A549 (cell line): ENCODE results near the gene ZNF597. TPM values are rescaled to one million over a fixed set of nuclear protein-coding genes. Genes with fewer than 3 reads are reported as not detected.

Experiments used
- ATAC-seq, 2 experiments: fragments of 200-7000 bp in 1 of 2; fragments of >200 bp in 1 of 2; cut with Nextera tagmentation in 1 of 2; cut with Tn5 transposase in 1 of 2; 3 replicates each; pipeline versions ENCODE4 v1.8.0 to v1.9.1; 2018 to 2020; ENCODE audit warnings: mild to moderate bottlenecking in 1 of 2, moderate library complexity in 1 of 2
- CTCF ChIA-PET: fragments of 300-600 bp; sonication (Branson Sonifier 250); formaldehyde crosslinking; extraction: SDS; loops from one replicate; lab custom pipeline; 2021; ENCODE audit warnings: antibody characterized with exemption, inconsistent platforms; lab: Yijun Ruan, JAX
- POLR2A ChIA-PET: fragments of 350-600 bp; formaldehyde crosslinking; extraction: SDS; loops from one replicate; lab custom pipeline; 2021; ENCODE audit warnings: antibody characterized with exemption, inconsistent platforms; lab: Yijun Ruan, JAX
- DNase-seq, 2 experiments: peaks; one replicate each; pipeline versions ENCODE4 v3.0.0 to v3.0.0-alpha.2; 2011 to 2016; ENCODE audit warnings: low read depth in 1 of 2, low spot score in 1 of 2
- FAIRE-seq: peaks from 2 replicates; lab custom pipeline; 2011; peaks lifted over from hg19 to GRCh38; lab: Jason Lieb, UNC
- H3K27ac ChIP-seq, 2 experiments: fragments of >200 bp; sonication (Bioruptor Twin); formaldehyde crosslinking; 3 replicates each; pipeline ENCODE4 v1.5.1; 2016 to 2017
- H3K4me1 ChIP-seq: fragments of >200 bp; sonication (Bioruptor Twin); formaldehyde crosslinking; 3 replicates; pipeline ENCODE4 v1.6.1; 2016
- H3K4me2 ChIP-seq: fragments of >200 bp; sonication (Bioruptor Twin); formaldehyde crosslinking; 3 replicates; pipeline ENCODE4 v1.6.1; 2016
- H3K4me3 ChIP-seq: fragments of >200 bp; sonication (Bioruptor Twin); formaldehyde crosslinking; 3 replicates; pipeline ENCODE4 v1.5.1; 2016
- H3K9me3 ChIP-seq: fragments of >200 bp; sonication (Bioruptor Twin); formaldehyde crosslinking; 3 replicates; pipeline ENCODE4 v1.6.1; 2016
- BHLHE40 ChIP-seq: IDR thresholded peaks from 2 replicates; pipeline ENCODE4 v1.6.1; 2012; ENCODE audit warnings: low read depth, low read length, inconsistent platforms
- CHD2 ChIP-seq: fragments of 150-350 bp; IDR thresholded peaks from 2 replicates; pipeline ENCODE4 v1.6.1; 2014; ENCODE audit warnings: low read length; ENCODE audit not compliant: partially characterized antibody
- CHD4 ChIP-seq: fragments of 200-600 bp; sonication (generic); IDR thresholded peaks from 2 replicates; pipeline ENCODE4 v1.6.1; 2016; ENCODE audit warnings: antibody characterized with exemption, mild to moderate bottlenecking, borderline replicate concordance
- E2F6 ChIP-seq: IDR thresholded peaks from 2 replicates; pipeline ENCODE4 v1.6.1; 2012; ENCODE audit warnings: low read depth, borderline replicate concordance
- EHMT2 ChIP-seq: fragments of 200-600 bp; sonication (generic); IDR thresholded peaks from 2 replicates; pipeline ENCODE4 v1.6.1; 2016; ENCODE audit warnings: antibody characterized with exemption, low read depth, mild to moderate bottlenecking, moderate library complexity
- ESRRA ChIP-seq: fragments of 150-350 bp; IDR thresholded peaks from 2 replicates; pipeline ENCODE4 v1.6.1; 2014; ENCODE audit warnings: mild to moderate bottlenecking, low read length, borderline replicate concordance
- FOXS1 ChIP-seq: fragments of 250-450 bp; sonication (Bioruptor Pico); IDR thresholded peaks from 2 replicates; pipeline ENCODE4 v1.5.0; 2020; ENCODE audit warnings: mild to moderate bottlenecking, moderate library complexity
- HOXA7 ChIP-seq: fragments of 250-450 bp; sonication (Bioruptor Pico); IDR thresholded peaks from 2 replicates; pipeline ENCODE4 v1.5.0; 2020; ENCODE audit warnings: mild to moderate bottlenecking, moderate library complexity
- HOXB5 ChIP-seq: fragments of 250-450 bp; sonication (Bioruptor Pico); IDR thresholded peaks from 2 replicates; pipeline ENCODE4 v1.5.0; 2020; ENCODE audit warnings: mild to moderate bottlenecking, moderate library complexity
- MAFK ChIP-seq: fragments of 450-650 bp; IDR thresholded peaks from 2 replicates; pipeline ENCODE4 v1.6.1; 2014; ENCODE audit not compliant: partially characterized antibody
- MAX ChIP-seq: IDR thresholded peaks from 2 replicates; pipeline ENCODE4 v1.6.1; 2012
- NR3C1 ChIP-seq: fragments of >200 bp; sonication (Bioruptor Twin); formaldehyde crosslinking; IDR thresholded peaks from 3 replicates; pipeline ENCODE4 v1.6.1; 2017
- RARB ChIP-seq: fragments of 250-450 bp; sonication (Bioruptor Pico); IDR thresholded peaks from 2 replicates; pipeline ENCODE4 v1.8.0; 2021; ENCODE audit warnings: mild to moderate bottlenecking, moderate library complexity
- REST ChIP-seq: fragments of 200-600 bp; sonication (generic); IDR thresholded peaks from 2 replicates; pipeline ENCODE4 v1.6.1; 2016; ENCODE audit warnings: antibody characterized with exemption, mild to moderate bottlenecking, moderate library complexity
- RFX5 ChIP-seq: fragments of 450-650 bp; IDR thresholded peaks from 2 replicates; pipeline ENCODE4 v1.7.1; 2014; ENCODE audit warnings: antibody characterized with exemption, mild to moderate bottlenecking, moderate library complexity
- RNF2 ChIP-seq: fragments of 200-600 bp; sonication (generic); IDR thresholded peaks from 2 replicates; pipeline ENCODE4 v1.6.1; 2016; ENCODE audit warnings: low read depth, mild to moderate bottlenecking, antibody characterized with exemption, moderate library complexity, borderline replicate concordance
- SMC3 ChIP-seq: fragments of >200 bp; sonication (Bioruptor Twin); formaldehyde crosslinking; IDR thresholded peaks from 3 replicates; pipeline ENCODE4 v1.6.1; 2018; ENCODE audit warnings: inconsistent platforms
- ZFP36 ChIP-seq: fragments of 450-650 bp; IDR thresholded peaks from 2 replicates; pipeline ENCODE4 v1.6.1; 2014; ENCODE audit warnings: borderline replicate concordance; ENCODE audit not compliant: partially characterized antibody
- ZSCAN20 ChIP-seq: fragments of 250-450 bp; sonication (Bioruptor Pico); IDR thresholded peaks from 2 replicates; pipeline ENCODE4 v1.8.0; 2022; ENCODE audit warnings: mild to moderate bottlenecking, moderate library complexity
- WGBS: methylation state at CpG from one replicate; pipeline ENCODE4 v1.1.6; 2017; ENCODE audit errors: missing lambda C conversion rate; 5-methylcytosine and 5-hydroxymethylcytosine counted together
- polyA plus RNA-seq, 4 experiments: library from polyadenylated mRNA; depleted of rRNA in 3 of 4; stranded (reverse); fragments of >200 nt; fragmentation: RNase III in 1 of 4; extraction: RNeasy Plus Mini Kit Qiagen cat#74134 plus additional on column Dnase treatment in 1 of 4; gene quantifications; 2 replicates in 3 of 4; 3 replicates in 1 of 4; pipeline ENCODE4 v1.2.3, GENCODE V29; 2011 to 2017
- TF ChIP-seq, protein P1 (sequence below): fragments of 250-450 bp; sonication (Bioruptor Pico); IDR thresholded peaks from 2 replicates; pipeline ENCODE4 v1.5.0; 2020; ENCODE audit warnings: low read depth, mild to moderate bottlenecking, moderate library complexity
- TF ChIP-seq, protein P2 (sequence below): fragments of >200 bp; sonication (Bioruptor Twin); formaldehyde crosslinking; IDR thresholded peaks from 3 replicates; pipeline ENCODE4 v1.5.1; 2016

Gene ZNF597
- polyA plus RNA-seq, 2 of the 4 experiments (the other 2 are of a cell fraction): 1.1 to 1.9 TPM

GRCh38 chr16:3481696-3482658 is 38.7 kb upstream of the ZNF597 start:
- POLR2A ChIA-PET: no interaction called here
- DNase-seq: no peak

DNA sequence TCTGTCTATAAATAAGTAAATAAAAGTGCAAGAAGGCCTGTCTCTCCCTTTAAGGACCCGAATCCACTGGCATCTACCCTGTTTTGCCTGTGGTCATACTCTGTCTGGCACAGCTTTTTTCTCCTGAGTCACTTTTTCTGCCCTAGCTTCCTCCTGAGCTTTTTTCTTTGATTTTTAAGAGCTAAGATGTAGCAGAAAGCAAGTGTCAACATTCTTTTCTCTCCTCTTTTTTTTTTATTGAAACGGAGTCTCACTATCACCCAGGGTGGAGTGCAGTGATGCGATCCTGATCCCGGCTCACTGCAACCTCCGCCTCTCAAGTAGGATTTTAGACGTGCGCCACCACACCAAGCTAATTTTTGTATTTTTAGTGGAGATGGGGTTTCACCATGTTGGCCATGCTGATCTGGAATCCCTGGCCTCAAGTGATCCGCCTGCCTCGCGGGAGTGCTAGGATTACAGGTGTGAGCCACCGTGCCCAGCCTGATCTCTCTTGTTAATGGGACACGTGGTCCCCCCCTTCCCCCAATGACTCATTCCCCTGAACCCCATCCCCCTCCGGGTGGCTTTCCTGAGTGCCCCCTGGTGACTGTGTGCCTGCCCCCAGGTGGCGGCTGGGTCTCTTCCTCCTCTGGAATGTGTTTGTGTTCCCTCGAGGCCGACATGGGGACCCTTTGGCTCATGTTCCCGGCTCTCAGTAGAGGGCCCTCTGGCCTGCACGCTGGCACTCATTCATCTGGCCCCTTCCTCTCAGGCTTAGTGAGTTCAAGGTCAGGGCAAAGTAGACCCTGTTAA is 37.8 kb upstream of the ZNF597 start:
- CTCF ChIA-PET: interaction anchor here (0.6 kb wide), 1 partner anchor 15 kb away, joined by 3 read pairs; no protein-coding TSS in a partner anchor
- 91% methylated on average over 15 of the region's 18 CpGs for WGBS
- H3K4me1 ChIP-seq: no peaks in the 10 kb centered on the region
- TF ChIP-seq RARB (no peak), RNF2 (no peak), EHMT2 (no peak), ESRRA (no peak), BHLHE40 (no peak), NR3C1 (no peak), RFX5 (no peak), CHD2 (no peak), HOXB5 (no peak), ZFP36 (no peak), FOXS1 (no peak), REST (no peak), CHD4 (no peak), MAX (no peak), ZSCAN20 (no peak), MAFK (no peak), SMC3 (no peak)
- TF ChIP-seq, protein P1, sequence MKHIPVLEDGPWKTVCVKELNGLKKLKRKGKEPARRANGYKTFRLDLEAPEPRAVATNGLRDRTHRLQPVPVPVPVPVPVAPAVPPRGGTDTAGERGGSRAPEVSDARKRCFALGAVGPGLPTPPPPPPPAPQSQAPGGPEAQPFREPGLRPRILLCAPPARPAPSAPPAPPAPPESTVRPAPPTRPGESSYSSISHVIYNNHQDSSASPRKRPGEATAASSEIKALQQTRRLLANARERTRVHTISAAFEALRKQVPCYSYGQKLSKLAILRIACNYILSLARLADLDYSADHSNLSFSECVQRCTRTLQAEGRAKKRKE: no peak
- TF ChIP-seq, protein P2, sequence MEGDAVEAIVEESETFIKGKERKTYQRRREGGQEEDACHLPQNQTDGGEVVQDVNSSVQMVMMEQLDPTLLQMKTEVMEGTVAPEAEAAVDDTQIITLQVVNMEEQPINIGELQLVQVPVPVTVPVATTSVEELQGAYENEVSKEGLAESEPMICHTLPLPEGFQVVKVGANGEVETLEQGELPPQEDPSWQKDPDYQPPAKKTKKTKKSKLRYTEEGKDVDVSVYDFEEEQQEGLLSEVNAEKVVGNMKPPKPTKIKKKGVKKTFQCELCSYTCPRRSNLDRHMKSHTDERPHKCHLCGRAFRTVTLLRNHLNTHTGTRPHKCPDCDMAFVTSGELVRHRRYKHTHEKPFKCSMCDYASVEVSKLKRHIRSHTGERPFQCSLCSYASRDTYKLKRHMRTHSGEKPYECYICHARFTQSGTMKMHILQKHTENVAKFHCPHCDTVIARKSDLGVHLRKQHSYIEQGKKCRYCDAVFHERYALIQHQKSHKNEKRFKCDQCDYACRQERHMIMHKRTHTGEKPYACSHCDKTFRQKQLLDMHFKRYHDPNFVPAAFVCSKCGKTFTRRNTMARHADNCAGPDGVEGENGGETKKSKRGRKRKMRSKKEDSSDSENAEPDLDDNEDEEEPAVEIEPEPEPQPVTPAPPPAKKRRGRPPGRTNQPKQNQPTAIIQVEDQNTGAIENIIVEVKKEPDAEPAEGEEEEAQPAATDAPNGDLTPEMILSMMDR: no peak
- DNase-seq (no peak), FAIRE-seq (no peak), ATAC-seq (no peak)
- POLR2A ChIA-PET: no interaction called here
- H3K9me3 ChIP-seq: no peaks in the 10 kb centered on the region
- no peak overlapping the region for H3K27ac ChIP-seq
- no peak overlapping the region for H3K4me3 ChIP-seq
- no peak overlapping the region for H3K4me2 ChIP-seq

More at GRCh38 chr16:3481696-3482658, 38.7 kb upstream of the ZNF597 start:
- CTCF ChIA-PET: interaction anchor here (1.5 kb wide), 1 partner anchor 13 kb away, joined by 3 read pairs; the partner anchor contains the start of gene C16orf90
- no peak overlapping the region for H3K27ac ChIP-seq
- TF ChIP-seq HOXA7 (CRISPR knock-in tag) (no peak), E2F6 (no peak), RNF2 (no peak)
- TF ChIP-seq, protein P2: no peak
- TF ChIP-seq, all 56 proteins: peak for 0
- Histone ChIP-seq H3K9me3 (no peaks in the 10 kb centered on the region), H3K4me2 (no peak overlapping the region), H3K4me1 (no peaks in the 10 kb centered on the region), H3K4me3 (no peak overlapping the region)
- FAIRE-seq (no peak), ATAC-seq (no peak)
- WGBS: 93% methylated on average over 32 of the region's 32 CpGs
